GM21576 (cell line): ENCODE data around the gene IL27RA.

Experiments used
- ATAC-seq: cut with Tn5 transposase; IDR thresholded peaks from one replicate; pipeline ENCODE4 v1.9.1; 2021; ENCODE audit warnings: mild to moderate bottlenecking, moderate library complexity; ENCODE audit not compliant: unreplicated experiment

Gene IL27RA

GRCh38 chr19:14056741-14057356 lies 25.3 kb downstream of the IL27RA start:
- ATAC-seq = no peak

DNA sequence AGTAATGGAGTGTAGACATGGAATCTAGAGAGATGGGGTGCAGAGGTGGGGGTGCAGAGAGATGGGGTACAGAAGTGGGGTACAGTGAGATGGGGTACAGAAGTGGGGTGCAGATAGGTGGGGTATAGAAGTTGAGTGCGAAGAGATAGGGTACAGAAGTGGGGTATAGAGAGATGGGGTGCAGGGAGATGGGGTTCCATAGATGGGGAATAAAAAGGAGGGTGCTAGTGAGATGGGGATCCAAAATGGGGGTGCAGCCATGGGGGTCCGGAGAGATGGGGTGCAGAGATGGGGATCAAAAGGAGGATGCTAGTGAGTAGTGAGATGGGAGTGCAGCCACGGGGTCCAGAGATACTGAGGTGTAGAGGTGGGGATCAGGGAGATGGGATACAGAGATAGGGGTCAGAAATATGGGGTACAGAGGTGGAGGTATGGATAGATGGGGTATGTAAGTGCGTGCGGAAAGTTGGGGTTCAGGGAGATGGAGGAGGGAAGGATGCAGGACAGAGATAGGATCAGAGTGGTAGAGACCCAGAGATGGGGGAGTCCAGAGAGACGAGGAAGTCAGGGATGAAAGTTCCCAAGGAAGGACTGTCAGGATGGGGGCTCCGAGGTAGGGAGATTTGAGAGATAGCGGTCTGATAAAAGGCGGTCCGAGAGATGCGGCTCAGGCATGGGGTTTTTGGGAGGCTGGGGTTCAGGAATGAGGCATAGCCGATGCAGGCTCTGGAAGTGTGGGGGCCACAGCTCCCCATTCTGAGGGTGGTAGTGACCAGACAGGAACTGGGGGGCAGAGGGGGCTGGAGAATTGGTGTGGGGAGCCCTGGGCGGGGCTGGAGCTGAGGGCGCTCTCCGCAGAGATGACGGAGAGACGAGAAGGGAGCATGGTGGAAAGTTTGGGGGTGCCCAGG lies 26.9 kb downstream of the IL27RA start:
- no peak for ATAC-seq

GRCh38 chr19:14059093-14059480 lies 27.5 kb downstream of the IL27RA start:
- ATAC-seq = no peak

DNA sequence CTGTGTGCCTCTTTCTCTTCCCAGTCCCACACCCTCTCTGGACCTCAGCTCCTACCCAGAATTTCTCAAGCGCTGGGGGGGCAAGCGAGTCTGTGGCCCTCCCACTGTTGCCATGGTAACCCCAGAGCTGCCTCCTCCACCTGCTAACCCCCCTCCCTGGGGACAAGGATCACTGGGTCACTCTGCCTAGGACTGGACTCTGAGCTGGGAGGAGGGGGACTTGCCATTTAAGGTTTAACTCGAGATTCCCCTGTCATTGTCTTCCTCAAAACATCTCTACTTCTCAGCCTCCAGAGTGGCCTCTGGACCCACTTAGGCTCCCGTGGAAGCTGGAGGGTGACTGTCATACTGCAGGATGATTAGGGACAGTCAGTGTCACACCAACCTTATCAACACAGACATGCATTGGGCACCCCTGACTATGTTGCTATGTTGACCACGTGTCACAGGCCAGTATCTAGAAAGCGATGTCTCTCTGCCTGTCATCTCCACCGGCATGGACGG lies 28.1 kb downstream of the IL27RA start:
- no peak for ATAC-seq

GRCh38 chr19:14061081-14061749 lies 29.7 kb downstream of the IL27RA start:
- no peak for ATAC-seq

DNA sequence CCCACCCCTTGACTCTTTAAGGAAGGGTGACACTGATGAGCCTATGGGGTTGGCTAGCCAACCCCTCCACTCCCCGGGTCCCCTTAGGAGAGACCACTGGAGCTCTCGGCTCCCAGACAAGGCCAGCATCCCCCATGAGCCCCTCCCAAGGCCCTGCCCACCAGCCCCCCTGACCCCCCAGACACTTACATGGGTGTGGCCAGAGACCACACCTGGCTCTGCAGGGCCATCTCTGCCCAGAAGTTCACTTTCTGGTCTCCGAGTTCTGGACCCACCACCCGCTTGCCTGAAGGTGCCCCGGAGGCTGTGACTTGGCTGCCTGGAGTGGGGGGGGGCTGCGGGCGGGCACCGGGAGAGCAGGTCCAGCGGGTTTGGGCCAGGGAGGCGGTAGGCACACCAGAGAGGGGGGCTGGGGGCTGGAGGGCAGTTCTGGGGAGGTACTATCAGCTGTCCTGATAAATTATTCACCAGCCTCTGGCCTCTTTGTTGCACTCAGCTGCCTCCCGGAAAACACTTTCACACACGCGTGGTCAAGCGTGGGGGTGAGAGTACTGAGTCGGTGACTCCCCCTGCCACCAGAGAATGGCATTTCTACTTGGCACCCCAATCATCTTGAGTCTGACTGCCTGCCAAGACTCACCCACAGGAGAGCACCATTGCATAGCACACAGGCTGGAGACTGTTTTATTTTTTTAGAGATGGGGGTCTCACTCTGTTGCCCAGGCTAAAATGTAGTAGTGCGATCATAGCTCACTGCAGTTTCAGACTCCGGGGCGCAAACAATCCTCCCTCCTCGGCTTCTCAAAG lies 30.4 kb downstream of the IL27RA start, which contains the start of gene PALM3:
Gene PALM3, minus strand, starts transcription at position 326 of the 807 bp plus-strand sequence. Its CDS starts 96 bp downstream, at position 230.
- ATAC-seq = no peak

- ATAC-seq = no peak
Observed at GRCh38 chr19:14062558-14062855, 30.9 kb downstream of the IL27RA start.

GRCh38 chr19:14063105-14063504 lies 31.5 kb downstream of the IL27RA start:
- no peak for ATAC-seq

DNA sequence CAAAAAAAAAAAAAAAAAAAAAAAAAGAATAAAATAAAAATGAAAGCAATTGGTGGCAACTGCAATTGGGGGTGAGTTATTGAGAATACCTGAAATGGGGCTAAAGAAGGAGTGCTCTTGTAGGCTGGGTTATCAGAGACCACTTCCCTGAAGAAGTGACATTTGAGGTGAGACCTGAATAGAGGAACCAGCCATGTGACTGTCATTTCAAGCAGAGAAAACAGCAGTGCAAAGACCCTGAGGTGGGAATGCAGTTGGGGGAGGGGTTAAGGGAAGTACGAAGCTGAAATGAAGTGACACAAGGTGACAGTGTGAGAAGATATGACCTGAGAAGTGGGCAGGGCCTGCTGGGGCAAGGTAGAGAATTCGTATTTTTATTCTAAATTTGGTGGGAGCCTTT lies 34.6 kb downstream of the IL27RA start:
- no peak for ATAC-seq

- ATAC-seq = no peak
Observed at GRCh38 chr19:14070268-14071050, 38.9 kb downstream of the IL27RA start.

DNA sequence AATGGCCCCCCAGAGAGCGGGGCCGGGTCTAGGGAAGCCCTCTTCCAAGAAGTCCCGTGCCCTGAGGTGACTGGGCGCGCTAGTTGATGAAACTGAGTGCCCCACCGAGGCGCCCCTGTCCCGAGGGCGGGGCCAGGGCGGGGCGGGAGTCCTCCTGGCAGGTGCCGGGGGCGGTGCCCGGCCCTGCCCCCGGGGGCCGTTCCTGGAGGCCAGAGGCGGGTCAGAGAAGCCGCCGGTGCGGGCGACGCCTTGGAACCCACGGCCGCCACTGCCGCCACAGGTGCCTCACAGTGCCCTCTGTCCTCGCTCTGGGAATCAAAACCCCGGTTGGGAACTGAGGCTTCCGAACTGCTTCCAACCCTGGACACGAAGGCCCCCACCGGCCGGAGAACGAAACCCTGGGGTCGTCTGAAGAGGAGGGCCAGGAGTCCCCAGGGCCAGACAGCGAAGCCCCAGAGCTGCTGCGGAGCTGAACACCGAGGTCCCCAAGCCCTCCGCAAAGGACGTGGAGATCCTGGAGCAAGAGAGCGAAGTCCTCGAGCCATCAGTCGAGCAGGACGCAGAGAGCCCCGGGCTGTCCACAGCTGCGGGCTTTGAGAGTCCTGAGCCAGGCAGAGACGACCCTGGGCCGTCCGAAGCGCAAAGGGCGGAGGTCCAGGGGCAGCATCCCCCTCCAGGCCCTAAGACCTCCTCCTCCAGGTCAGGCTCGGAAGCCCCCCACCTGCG lies 41.1 kb downstream of the IL27RA start, which contains the start of gene MISP3:
Gene MISP3, plus strand, starts transcription at position 252 of the 726 bp plus-strand sequence. CDS start 524 bp downstream, outside the sequence.
- ATAC-seq = peak; percentile 14

- ATAC-seq = peak; percentile 45
Observed at GRCh38 chr19:14073261-14073924, 41.8 kb downstream of the IL27RA start.

- peak; percentile 4 for ATAC-seq
Observed at GRCh38 chr19:14073925-14074838, 42.6 kb downstream of the IL27RA start.

- ATAC-seq = no peak
Observed at GRCh38 chr19:14078411-14078810, 46.8 kb downstream of the IL27RA start.

DNA sequence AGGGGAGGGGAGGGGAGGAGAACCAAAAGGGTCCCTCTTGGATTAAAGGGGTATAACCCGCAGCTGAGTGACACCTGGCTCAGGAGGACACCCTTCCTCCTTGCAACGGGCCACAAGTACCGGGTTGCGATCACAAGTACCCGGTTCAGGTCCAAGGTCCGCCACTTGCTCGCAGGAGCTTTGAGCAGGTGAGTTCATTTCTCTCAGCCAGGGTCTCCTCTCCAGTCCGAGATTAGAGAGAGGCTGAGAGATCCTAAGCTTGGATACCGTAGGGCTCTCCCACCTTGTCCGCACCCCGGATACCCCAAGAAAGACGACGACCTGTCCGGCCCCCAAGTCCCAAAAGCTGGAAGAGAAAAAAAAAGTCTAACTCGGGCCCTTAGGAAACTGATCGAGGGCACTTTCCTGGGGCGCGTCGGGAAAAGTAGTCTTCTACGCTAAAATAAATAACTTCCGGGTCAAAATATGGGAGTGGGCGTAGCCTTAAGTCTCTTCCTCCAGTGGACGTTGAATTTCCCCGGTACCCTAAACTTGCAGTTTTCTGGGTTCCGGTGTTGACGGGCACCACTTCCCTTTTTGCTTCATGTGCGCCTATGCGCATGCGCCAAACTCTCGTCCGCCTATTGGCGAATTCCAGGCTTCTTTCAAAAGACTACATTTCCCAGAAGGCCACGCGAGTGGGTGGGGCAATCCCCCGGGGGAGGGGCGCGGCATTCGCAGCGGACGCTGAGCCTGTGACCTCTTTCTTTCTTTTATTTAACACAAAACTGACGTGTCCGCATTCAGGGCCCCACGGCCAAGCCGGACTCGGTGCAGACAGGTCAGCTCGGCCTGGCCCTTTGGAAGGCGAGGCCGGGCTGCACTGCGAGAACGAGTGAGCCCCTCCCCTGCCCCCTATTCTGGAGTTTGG lies 49.6 kb downstream of the IL27RA start:
- ATAC-seq = peak; percentile 76
